Measurements from ENCODE around the gene RMP24.

RMP24 gene

DNA sequence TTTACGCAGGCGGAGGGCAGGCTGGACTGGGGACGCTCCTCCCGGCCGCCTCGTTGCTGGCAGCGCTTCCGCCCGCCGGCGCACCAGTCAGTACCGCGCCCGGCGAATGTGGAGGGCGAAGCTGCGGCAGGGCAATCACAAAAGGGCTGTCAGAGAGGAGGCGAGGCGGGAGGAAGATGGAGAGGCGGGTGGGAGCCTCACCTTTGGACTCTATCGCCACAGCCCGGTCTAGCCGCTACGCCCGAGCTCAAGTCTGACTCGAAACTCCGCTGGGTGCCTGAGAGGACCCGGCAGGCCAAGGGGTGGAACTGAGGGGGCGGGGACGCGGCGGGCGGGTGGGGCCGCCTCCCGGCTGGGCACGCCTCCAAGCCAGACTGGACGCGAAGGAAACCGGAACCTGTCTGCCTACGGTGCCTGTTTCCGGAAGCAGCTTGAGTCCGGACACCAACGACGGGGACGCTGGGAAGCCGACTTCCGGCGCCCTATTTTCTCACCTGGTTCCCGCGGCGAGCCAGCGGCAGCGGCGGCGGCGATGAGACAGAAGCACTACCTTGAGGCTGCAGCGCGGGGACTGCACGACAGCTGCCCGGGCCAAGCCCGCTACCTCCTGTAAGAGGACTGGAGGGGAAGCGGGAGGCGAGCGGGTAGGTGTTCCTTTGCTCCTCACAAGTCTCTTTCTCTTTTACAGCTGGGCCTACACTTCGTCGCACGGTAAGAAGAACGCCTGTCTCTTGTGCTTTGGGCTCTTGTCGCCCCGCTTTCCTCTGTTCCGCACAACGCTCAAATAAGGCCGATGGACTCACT is at the start of gene RMP24:
TSS of gene RMP24 (plus strand) at position 483 of the 804 bp plus-strand sequence.
- Mint-ChIP-seq H3K27me3 (peaks cover 7% of the 10 kb centered on the region), H3K36me3 (peaks cover 20% of the 10 kb centered on the region), H3K9me3 (no peaks in the 10 kb centered on the region), H3K4me3 (peak within 1 kb of the TSS; percentile 98), H3K27ac (peak within 1 kb of the TSS; percentile 93), H3K4me1 (ENCODE audit: unreplicated experiment) (peaks cover 14% of the 10 kb centered on the region)
- peak; percentile 93 for DNase-seq (ENCODE audit: extremely low spot score, unreplicated experiment)
- TF ChIP-seq, protein P1, sequence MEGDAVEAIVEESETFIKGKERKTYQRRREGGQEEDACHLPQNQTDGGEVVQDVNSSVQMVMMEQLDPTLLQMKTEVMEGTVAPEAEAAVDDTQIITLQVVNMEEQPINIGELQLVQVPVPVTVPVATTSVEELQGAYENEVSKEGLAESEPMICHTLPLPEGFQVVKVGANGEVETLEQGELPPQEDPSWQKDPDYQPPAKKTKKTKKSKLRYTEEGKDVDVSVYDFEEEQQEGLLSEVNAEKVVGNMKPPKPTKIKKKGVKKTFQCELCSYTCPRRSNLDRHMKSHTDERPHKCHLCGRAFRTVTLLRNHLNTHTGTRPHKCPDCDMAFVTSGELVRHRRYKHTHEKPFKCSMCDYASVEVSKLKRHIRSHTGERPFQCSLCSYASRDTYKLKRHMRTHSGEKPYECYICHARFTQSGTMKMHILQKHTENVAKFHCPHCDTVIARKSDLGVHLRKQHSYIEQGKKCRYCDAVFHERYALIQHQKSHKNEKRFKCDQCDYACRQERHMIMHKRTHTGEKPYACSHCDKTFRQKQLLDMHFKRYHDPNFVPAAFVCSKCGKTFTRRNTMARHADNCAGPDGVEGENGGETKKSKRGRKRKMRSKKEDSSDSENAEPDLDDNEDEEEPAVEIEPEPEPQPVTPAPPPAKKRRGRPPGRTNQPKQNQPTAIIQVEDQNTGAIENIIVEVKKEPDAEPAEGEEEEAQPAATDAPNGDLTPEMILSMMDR (conservative IDR thresholded peaks at IDR 0.05): no peak

DNA sequence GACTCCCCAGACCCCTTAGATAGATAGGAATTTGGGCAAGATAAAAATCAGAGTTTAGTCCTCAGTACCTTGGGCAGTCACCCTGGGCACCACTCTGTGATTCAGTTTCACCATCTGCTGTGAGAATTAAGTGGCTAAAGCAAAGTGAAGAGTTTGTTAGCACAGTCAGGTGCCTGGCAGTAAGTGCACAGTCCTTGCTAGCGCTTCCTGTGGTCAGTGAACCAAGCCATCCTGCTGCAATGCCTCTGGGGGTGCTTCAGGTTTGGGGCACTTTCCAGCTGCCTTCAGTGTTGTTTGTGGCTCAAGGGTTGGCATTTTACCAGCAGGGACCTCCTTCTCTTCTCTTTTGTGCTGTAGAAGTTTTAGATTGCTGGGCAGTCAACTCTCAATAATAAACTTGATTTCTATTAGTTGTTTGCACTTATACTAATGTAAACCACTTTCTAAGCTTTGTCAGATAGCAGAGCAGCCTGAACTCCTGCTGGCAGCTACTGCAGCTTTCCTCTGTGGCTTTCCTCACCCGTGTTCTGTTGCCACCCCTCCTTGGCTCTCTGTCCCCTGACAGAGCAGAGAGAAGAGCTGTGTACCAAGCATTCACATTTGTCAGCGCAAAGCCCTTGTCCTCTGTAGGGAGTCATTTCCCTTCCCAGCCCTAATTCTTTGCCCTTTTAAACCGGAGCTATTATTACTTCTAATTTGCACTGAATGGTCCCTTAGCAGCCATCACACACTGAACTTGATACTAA is 48.4 kb upstream of the RMP24 start:
- no peaks in the 10 kb centered on the region for H3K9me3 Mint-ChIP-seq
- no peak overlapping the region for H3K4me3 Mint-ChIP-seq
- H3K27me3 Mint-ChIP-seq: no peaks in the 10 kb centered on the region
- no peaks in the 10 kb centered on the region for H3K4me1 Mint-ChIP-seq (ENCODE audit: unreplicated experiment)
- no peak for DNase-seq (ENCODE audit: extremely low spot score, unreplicated experiment)
- H3K36me3 Mint-ChIP-seq: no peaks in the 10 kb centered on the region
- no peak overlapping the region for H3K27ac Mint-ChIP-seq
- TF ChIP-seq, protein P1 (conservative IDR thresholded peaks at IDR 0.05): no peak

DNA sequence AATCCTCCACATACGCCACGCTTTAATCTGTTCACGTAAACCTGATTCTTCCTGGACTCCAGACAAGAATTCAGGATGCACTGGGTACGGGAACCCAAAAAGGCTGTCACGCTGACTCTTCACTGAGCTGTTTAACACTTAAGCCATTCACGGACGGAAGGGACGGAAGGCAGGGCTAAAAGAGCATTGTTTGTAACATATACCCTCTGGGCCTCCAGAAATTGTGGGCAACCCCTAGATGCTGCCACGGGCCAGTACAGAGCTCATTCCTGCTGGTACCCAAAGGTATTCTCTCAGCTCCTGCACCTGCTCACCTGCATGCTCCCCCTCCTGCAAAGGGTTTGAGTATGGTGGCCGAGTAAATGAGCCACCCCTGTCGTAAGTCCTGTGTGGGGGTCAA is 45.6 kb upstream of the RMP24 start:
- Mint-ChIP-seq H3K9me3 (no peaks in the 10 kb centered on the region), H3K4me1 (ENCODE audit: unreplicated experiment) (no peaks in the 10 kb centered on the region), H3K4me3 (no peak overlapping the region), H3K27ac (no peak overlapping the region), H3K27me3 (no peaks in the 10 kb centered on the region), H3K36me3 (no peaks in the 10 kb centered on the region)
- TF ChIP-seq, protein P1 (conservative IDR thresholded peaks at IDR 0.05): no peak
- no peak for DNase-seq (ENCODE audit: extremely low spot score, unreplicated experiment)

DNA sequence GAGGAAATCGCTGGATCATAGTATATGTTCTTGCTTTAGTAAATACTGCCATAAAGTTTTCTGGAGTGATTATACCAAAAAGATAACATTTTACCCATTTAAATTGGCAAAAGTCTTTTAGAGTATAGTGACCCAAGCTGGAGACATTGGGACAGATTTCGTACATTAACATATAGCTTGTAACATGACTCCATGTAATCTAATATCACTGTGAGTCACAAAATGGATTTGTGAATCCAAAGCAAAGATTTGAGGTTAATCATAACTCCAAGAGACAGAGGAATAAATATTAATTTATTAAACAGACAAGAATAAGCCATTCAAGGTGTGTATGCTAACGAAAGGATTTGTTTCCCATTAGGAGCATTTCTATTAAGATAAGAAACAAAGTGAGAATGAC is 45.0 kb upstream of the RMP24 start:
- Mint-ChIP-seq H3K4me3 (no peak overlapping the region), H3K27ac (no peak overlapping the region), H3K27me3 (no peaks in the 10 kb centered on the region), H3K36me3 (no peaks in the 10 kb centered on the region), H3K4me1 (ENCODE audit: unreplicated experiment) (no peaks in the 10 kb centered on the region), H3K9me3 (no peaks in the 10 kb centered on the region)
- DNase-seq (ENCODE audit: extremely low spot score, unreplicated experiment): no peak
- TF ChIP-seq, protein P1 (conservative IDR thresholded peaks at IDR 0.05): no peak

DNA sequence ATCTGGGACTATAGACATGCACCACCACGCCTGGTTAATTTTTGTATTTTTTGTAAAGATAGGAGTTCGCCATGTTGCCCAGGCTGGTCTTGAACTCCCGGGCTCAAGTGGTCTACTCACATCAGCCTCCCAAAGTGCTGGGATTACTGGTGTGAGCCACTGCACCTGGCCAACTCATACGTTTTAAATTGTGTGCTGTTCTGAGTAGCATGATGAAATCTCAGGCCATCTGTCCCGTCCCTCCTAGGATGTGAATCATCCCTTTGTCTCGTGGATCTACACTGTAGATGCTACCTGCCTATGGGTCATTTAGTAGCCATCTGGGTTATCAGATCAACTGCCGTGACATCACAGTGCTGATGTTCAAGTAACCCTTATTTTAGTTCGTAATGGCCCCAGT is 38.5 kb upstream of the RMP24 start:
- H3K9me3 Mint-ChIP-seq: no peaks in the 10 kb centered on the region
- TF ChIP-seq, protein P1 (conservative IDR thresholded peaks at IDR 0.05): no peak
- DNase-seq (ENCODE audit: extremely low spot score, unreplicated experiment): no peak
- no peak overlapping the region for H3K27ac Mint-ChIP-seq
- H3K36me3 Mint-ChIP-seq: no peaks in the 10 kb centered on the region
- H3K27me3 Mint-ChIP-seq: no peaks in the 10 kb centered on the region
- H3K4me3 Mint-ChIP-seq: no peak overlapping the region
- no peaks in the 10 kb centered on the region for H3K4me1 Mint-ChIP-seq (ENCODE audit: unreplicated experiment)
